Measurements from ENCODE around the gene MAP9. TPM values are rescaled to one million over a fixed set of nuclear protein-coding genes. Genes with fewer than 3 reads are reported as not detected.
A peak's percentile ranks its signal among the peaks of the same experiment; 100 is the strongest.

Gene MAP9
- total and polyA plus RNA-seq, 2 experiments from 2014 or later: 16.0 to 33.7 TPM

DNA sequence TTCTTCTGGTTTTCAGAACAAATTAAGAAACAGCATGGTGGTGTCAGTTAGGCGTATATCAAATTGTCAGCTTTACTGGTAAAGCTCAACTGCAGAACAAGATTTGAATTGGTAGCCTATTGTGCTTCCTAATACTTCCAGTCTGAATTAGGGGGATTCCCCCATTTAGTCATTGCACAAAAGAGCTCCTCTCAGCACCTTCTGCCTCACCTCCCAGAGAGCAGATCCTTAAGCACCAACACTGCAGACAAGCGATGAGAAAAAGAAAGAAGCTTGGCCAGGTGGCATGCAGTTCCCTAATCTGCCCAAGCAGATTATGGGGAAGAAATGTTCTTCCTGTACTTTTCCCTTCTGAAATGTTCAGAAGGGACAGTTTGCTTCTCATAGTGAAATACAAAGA lies 9.2 kb downstream of the MAP9 start:
- Histone ChIP-seq H3K79me2 (replicated peaks; ENCODE audit: insufficient read depth) (no peaks in the 10 kb centered on the region), H3K36me3 (ENCODE audit: insufficient read depth) (no peaks in the 10 kb centered on the region), H4K20me1 (replicated peaks; ENCODE audit: insufficient read depth) (no peaks in the 10 kb centered on the region), H2AFZ (no peak overlapping the region), H3K4me1 (ENCODE audit: insufficient read depth) (peaks cover 12% of the 10 kb centered on the region), H3K4me2 (no peak overlapping the region), H3K27ac (ENCODE audit: low read depth) (no peak overlapping the region), H3K9me2 (ENCODE audit: insufficient read depth) (no peaks in the 10 kb centered on the region), H3F3A (replicated peaks; ENCODE audit: low read depth) (no peaks in the 10 kb centered on the region), H3K4me3 (no peak overlapping the region), H3K27me3 (ENCODE audit: insufficient read depth) (no peaks in the 10 kb centered on the region)
- H3K27me3 Mint-ChIP-seq (ENCODE audit: insufficient read depth, low read depth, poor library complexity): no peaks in the 10 kb centered on the region
- peaks cover 11% of the 10 kb centered on the region for H3K4me1 Mint-ChIP-seq
- TF ChIP-seq ZNF462 (CRISPR knock-in tag; IDR thresholded peaks at IDR 0.05) (no peak), CTCF (conservative IDR thresholded peaks at IDR 0.05; ENCODE audit: low read depth in 2 of 2) (no peak), EZH2 (IDR thresholded peaks at IDR 0.05; ENCODE audit: low read depth, unreplicated experiment) (no peak), REST (IDR thresholded peaks at IDR 0.05; ENCODE audit: unreplicated experiment) (no peak), ZNF331 (CRISPR knock-in tag; IDR thresholded peaks at IDR 0.05; ENCODE audit: low read depth) (no peak), POLR2AphosphoS5 (IDR thresholded peaks at IDR 0.05; ENCODE audit: low read depth) (no peak), JUNB (IDR thresholded peaks at IDR 0.05; ENCODE audit: unreplicated experiment) (no peak), CREB1 (CRISPR knock-in tag; IDR thresholded peaks at IDR 0.05; ENCODE audit: low read depth) (no peak), EZH2phosphoT487 (IDR thresholded peaks at IDR 0.05; ENCODE audit: unreplicated experiment) (no peak), NANOG (IDR thresholded peaks at IDR 0.05; ENCODE audit: borderline replicate concordance) (no peak), ZNF114 (CRISPR knock-in tag; IDR thresholded peaks at IDR 0.05) (no peak), STAT1 (IDR thresholded peaks at IDR 0.05; ENCODE audit: unreplicated experiment) (no peak), ETS1 (IDR thresholded peaks at IDR 0.05) (no peak)
- H3K36me3 Mint-ChIP-seq (ENCODE audit: low read depth): peaks cover 3% of the 10 kb centered on the region; the same call in 1 of the 3 replicates
- ATAC-seq (peak; percentile 48; the same call in 2 of the 3 replicates), DNase-seq (ENCODE audit: low spot score) (no peak)
- no peak overlapping the region for H3K27ac Mint-ChIP-seq
- no peaks in the 10 kb centered on the region for H3K9me3 Mint-ChIP-seq
- no peak overlapping the region for H3K4me3 Mint-ChIP-seq

Measured in GM23338 (cell line).